HG03342 (cell line): ENCODE data around the gene PACS2.
"Not testable (repeated sequence)": the region's sequence is repeated elsewhere in the genome, so short reads cannot be mapped to it uniquely, and the experiment has no call there.

Experiments used
- ATAC-seq: cut with Tn5 transposase; IDR thresholded peaks from one replicate; pipeline ENCODE4 v1.9.1; 2021; ENCODE audit warnings: mild to moderate bottlenecking, moderate library complexity; ENCODE audit not compliant: unreplicated experiment

The PACS2 gene

DNA sequence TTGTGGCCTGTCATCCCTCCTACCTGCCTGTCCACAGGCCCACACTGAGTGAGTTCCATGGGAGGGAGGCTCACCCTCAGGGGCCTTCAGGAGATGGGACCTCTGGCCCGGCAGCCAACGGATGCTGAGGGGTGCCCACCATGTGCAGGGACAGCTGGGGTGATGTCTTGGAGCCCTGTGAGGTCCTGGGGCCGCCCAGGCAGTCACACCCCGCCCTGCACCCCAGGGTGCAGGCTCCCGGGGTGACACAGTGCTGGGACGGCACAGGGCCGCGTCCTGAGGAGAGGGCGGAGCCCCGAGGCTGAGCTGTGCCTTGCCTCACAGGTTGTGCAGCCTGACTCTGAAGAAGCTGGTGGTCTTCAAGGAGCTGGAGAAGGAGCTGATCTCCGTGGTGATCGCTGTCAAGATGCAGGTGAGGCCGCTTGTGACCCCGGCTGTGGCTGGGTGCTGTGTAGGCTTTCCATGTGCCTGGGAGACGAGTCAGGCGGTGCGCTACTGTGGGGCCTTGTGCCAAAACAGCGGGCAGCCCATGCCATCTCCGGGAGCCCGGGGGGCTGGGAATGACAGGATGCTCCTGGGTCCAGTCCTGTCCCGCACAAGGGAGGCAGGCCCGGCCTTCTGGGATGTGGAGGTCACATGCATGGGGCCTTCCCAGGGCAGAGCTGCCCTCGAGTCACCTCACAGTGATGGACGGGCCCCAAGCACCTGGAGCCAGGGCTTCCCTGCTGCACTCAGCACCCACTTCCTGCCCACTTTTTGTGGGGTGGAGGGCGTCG lies 33.8 kb downstream of the PACS2 start:
- no peak for ATAC-seq

DNA sequence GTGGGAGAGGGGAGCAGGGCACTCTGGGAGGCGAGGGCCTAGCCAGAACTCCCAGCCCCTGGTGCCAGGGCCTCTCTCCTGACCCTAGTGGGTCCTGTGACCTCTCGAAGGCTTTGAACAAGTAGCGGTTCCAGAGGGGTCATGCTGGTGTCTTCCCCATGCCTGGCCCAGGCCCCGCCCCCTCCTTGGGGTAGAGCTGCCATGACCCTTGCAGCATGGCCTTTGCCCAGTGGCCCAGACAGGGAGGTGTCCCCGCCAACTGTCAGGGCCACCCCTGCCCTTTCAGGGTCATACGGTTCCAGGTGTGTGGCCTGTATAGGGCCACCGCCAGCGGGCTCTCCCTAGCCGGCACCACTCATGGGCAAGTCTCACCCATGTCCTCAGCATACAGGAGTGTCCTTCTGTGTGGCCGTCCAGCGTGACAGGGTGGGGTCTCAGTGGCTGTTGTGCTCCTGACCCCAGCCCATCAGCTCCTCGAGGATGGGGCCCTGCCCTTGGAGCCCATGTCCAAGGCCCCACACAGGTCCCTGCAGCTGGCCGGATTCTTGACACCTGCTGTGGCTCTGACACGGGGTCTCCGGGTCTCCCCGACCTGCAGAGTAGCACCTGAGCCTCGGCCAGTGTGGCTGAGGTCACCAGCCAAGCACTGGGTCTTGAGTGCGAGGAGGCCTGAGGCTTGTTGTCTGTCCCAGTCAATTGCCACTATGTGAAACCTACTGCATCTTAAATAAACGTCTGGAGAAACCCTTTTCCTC lies 34.6 kb downstream of the PACS2 start:
- ATAC-seq, result no peak

DNA sequence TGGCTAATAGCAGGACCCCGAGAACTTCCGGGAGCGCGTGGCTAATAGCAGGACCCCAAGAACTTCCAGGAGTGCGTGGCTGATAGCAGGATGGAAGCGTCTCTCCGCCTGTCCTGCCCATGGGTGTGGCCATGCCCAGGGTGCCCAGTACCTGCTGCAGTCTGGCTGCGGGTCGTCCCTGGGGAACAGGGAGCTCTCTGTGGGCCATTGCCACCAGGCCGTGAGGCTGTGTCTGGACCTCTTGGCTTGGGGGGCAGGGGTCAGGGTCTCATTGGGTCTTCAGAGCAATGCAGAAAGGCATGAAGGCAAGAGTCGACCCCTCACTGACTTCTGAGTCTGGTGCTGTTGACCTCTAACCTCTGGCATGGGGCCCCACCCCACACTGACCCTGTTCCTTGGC lies 35.4 kb downstream of the PACS2 start:
- ATAC-seq, result no peak

DNA sequence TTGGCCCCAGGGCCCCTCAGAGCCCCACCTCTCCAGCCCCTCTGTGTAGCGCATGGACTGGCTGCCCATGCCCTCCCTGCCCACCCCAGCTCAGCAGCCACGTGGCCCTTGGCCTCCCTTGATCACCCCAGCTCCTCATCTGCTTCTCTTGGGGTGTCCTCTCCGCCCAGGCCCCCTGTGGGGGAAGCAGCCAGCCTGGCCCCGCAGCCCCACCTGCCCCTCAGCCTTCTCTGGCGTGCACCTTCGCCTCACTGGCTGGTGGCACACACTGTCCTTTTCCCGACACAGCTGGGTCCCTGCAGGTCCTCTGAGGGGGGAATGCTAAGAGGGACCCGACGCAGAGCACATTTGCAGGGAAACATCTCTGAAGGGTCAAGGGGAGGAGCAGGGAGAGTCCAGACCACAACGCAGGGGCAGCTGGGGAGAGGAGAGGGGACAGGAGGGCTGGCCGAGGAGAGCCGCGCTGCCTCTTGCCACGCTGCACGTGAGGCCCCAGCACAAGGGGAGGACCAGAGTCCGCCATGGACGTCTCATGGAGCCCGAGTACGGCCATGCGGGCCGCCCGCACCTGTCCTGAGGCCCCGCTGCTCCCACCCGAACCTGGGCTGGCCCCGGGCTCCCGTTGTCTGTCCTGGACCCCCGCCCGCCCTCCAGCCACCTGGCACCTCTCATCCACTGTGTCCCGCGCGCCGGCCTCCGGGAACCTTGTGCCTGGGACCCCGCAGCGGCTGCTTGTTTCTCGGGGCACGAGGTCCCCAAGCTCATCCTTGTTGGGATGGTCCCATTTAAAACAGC lies 36.1 kb downstream of the PACS2 start:
- no peak for ATAC-seq

DNA sequence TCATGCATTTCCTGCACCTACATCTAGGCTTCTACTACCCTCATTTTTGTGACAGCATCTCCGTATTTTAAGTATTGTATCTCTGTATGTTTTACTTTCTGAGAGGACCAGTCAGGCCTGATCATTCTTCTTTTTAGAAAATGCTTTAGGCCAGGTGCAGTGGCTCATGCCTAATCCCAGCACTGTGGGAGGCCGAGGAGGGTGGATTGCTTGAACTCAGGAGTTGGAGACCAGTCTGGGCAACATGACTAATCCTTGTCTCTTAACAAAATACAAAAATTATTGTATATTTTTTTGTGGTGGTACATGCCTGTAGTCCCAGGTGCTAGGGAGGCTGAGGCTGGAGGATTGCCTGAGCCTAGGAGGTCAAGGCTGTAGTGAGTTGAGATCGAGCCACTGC lies 36.9 kb downstream of the PACS2 start:
- no peak for ATAC-seq

DNA sequence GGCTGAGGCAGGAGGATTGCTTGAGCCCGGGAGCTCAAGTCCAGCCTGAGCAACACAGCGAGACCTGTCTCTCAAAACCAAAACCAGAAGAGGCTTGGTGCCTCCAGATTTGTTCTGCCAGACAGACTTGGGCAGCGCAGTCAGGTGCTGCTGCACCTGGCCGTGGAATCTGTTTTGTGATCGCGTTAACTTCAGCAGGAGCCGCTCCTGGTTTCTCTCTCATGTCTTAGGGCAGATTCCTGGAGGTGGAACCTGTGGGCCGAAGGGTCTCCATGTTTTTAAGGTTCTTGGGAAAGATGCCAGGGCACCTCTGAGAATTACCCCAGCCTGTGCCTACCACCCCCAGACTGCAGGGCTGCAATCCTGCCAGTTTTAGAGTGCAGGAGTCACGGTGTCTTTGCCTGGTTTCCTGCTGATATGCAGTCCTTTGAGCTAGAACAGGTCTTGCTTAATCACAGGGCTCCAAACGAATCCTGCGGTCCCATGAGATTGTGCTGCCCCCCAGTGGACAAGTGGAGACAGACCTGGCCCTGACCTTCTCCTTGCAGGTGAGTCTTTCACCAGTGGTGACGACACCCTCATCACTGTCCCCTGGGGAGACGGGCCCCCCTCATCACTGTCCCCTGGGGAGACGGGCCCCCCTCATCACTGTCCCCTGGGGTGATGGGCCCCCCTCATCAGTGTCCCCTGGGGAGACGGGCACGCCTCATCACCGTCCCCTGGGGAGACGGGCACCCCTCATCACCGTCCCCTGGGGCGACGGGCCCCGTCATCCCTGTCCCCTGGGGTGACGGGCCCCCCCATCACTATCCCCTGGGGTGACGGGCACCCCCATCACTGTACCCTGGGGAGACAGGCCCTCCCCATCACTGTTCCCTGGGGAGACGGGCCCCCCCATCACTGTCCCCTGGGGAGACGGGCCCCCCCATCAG lies 37.6 kb downstream of the PACS2 start:
- peak; percentile 73 for ATAC-seq

DNA sequence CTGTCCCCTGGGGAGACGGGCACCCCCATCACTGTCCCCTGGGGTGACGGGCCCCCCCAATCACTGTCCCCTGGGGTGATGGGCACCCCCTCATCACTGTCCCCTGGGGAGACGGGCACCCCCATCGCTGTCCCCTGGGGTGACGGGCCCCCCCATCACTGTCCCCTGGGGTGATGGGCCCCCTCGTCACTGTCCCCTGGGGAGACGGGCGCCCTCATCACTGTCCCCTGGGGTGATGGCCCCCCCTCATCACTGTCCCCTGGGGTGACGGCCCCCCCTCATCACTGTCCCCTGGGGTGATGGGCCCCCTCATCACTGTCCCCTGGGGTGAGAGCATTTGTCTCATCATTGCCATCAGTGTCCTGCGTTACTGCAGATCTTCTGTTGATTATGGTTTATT lies 38.6 kb downstream of the PACS2 start:
- no peak for ATAC-seq

DNA sequence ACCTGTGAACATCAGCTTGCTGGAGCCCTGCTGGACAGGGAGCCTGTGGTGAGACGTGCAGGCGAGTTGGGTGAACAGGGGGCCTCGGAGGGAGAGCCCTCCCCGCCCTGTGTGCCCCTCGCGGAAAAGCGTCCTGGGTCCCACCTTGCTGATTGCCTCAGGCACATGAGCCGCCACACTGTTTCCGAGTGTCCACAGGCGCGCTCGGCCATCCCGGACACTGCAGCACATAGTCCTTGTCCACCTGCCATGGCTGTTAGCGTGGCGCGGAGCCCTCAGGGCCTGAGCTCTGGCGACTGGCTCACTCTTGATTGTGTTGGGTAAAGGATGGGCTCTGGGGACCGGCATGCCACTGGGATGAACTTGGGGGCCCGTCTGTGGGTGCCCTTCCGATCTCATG lies 40.0 kb downstream of the PACS2 start:
- no peak for ATAC-seq

DNA sequence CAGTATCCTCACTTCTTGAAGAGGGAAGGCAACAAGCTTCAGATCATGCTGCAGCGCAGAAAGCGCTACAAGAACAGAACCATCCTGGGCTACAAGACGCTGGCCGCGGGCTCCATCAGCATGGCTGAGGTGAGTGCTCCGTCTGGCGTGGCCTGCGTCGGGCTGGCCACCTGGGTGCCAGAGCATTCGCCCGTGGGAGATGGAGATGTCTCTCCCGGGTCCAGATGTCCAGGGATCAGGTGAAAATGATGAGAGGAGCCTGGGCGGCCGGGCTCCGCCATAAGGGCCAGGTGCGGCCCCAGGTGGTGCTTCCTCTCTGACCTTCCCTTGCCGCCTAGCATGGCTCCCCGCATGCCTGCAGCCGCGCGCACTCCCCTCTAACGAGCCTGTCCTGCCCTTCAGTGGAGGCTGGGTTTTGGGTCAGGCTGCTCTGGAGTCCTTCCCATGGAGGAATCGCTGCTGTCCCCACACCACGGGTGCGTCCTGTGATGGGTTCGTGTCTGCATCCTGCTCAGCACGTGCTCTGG lies 40.6 kb downstream of the PACS2 start:
- no peak for ATAC-seq

DNA sequence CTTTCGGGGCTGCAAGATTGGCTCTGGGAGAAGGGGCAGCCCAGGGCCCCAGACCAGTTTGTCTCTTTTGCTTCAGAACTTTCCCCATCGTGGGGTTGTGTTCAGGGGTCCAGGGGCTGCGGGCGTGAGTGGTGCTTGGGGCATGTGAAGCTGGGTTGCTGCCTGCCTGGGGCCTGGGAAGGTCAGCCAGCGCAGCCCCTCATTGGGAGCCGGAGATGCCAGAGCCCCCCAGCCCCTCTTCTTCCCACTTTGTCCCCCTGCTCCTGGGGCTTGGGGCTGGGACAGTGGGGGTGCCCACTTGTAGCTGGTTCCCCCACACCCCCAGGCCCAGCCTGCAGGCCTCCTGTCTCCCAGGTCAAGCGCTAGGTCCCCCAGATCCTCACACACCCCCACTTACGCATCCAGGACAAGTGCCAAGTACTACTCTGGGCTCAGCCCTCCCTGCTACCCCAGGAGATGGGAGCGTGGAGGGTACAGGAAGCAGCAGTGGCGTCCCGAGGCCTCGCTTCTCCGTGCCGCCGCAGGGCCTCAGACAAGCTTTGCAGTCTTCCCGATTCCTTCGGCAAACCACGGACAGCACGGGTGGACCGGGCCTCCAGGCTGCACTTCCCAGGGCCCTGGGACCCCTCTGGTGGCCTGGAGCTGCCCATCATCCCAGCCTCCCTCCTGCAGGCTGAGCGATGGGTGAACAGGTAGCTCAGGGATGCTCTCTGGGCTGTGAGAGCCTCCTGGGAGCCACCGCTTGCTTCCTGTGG lies 41.5 kb downstream of the PACS2 start:
- no peak for ATAC-seq

DNA sequence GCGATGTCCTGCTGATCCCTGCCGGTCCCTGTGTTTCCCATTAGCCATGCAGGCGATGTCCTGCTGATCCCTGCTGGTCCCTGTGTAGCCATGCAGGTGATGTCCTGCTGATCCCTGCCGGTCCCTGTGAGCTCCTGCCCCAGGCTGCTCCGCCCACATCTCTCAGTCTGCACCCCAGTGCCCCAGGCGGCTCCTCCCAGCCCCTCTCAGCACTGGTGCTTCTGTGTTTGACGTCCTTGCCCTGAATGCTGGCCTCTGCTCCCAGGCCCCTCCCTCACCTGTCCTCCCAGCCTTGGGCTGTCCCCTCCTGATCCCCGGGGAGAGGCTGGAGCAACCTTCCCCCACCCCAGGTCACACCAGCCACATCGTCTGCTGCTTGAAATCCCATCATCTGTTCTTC lies 42.4 kb downstream of the PACS2 start:
- no peak for ATAC-seq

DNA sequence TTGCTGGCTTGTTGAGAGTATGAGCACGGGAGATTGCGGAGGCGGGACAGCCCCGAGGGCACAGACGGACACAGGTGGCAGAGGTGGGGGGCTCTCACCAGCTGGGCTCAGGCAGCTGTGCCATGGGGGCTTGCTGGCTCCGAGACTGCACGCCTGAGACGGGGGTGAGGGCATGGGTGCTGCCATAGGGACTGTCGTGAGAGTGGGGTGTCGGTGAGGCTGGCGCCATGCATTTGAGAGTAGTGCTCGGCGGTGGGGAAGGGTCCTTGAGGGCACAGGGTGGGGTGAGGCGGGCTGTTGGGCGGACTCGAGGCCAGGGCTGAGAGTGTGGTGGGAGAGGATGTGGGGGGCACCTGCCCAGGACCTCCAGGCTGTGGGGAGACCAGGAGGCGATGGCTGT lies 43.1 kb downstream of the PACS2 start:
- no peak for ATAC-seq

DNA sequence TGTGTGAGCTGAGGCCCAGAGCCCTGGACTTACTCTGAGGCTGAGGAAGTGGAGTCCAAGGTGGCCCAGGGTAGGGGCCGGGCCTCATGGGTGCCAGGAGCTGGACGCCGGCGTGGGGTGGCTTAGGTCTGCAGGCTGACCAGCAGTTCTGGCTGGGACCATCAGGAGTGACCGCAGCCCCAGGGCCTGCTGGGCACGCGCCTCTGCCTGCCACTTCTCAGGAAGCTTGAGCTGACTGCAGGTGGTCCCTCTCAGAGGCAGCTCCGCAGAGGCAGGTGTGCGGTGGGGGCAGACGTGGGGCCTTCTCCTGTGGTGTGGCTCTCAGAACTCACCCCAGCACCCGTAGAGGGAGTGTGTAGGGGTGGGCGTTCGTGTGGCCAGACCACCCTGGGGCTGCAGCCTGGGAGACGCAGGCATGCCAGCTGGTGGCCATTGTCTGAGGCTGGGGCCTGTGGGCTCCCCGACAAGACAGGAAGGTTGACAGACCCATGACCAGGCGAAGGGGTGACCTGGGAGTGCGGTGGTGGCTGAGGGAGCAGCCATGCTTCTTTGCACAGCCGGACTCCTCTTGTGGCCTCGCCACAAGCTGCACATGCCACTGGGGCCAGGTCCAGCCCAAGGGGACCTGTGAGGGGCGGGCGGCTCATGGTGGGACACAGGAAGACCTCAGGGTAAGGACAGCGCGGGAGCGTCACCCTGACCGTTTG lies 43.7 kb downstream of the PACS2 start:
- no peak for ATAC-seq

DNA sequence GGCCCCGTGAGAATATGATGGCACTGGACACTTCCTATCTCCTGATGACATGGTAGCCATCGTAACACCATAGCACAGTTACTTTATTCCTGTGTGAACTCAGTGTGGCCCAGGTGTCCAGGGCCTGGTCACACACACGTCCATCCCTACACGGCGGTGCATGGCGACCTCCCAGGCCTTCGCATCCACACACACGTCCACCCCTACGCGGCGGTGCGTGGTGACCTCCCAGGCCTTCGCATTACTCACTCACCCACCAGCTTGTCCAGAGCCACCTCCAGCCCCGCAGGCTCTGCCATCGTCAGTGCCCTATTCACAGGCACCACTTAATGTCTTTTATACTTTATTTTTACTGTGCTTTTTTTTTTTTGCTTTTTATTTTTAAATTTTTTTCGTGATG lies 44.4 kb downstream of the PACS2 start:
- ATAC-seq, result no peak

DNA sequence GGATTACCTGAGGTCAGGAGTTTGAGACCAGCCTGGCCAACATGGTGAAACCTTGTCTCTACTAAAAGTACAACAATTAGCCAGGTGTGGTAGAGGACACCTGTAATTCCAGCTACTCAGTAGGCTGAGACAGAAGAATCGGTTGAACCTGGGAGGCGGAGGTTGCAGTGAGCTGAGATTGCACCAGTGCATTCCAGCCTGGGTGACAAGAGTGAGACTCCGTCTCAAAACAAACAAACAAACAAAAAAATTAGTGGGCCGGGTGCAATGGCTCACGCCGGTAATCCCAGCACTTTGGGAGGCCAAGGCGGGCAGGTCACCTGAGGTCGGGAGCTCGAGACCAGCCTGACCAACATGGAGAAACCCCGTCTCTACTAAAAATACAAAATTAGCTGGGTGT lies 46.9 kb downstream of the PACS2 start:
- ATAC-seq, result not testable (repeated sequence)

DNA sequence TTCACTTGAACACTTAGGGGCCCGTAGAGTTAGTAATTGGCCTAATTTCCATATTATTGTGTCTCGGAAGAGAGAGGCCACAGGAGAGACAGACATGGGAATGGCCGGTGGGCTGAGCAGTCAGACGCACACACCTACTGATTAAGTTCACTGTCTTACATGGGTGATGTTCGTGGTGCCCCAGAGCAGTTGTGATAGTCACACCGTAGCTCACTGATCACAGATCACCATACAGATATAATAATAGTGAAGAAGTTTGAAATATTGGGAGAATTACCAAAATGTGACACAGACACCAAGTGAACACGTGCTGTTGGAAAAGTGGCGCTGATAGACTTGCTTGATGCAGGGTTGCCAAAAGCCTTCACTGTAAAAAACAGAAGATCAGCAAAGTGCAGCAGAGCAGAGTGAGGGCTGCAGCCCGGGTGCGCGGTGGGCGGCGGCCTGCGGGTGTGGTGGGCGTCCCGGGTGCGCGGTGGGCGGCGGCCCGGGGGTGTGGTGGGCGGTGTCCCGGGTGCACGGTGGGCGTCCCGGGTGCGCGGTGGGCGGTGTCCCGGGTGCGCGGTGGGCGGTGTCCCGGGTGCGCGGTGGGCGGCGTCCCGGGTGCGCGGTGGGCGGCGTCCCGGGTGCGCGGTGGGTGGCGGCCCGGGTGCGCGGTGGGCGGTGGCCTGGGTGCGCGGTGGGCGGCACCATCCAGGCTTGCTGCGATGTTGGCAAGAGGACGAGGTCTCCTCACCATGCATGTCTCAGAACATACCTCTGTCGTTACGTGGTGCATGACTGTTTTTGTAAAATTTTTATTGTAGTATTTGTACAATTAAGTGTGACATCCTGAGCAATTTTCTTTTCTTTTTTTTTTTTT lies 49.5 kb downstream of the PACS2 start:
- no peak for ATAC-seq

DNA sequence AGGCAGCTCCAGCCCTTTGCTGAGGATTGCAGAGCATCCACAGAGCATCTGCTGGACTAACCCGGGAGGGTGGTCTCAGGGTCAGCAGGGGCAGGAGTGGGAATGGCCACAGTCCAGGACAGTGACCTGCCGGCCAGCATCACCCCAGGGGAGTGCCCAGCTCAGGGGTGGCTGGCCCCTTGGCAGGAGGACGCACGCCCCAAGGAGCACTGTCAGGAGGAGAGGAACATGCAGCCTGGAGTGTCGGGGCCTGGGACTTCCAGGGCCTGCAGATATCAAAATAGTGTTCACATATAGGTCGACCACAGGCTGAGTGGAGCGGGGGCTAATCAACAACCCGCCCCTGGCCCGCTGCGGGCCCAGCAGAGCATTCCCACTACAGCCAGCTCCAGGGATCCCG lies 50.6 kb downstream of the PACS2 start:
- ATAC-seq, result no peak

DNA sequence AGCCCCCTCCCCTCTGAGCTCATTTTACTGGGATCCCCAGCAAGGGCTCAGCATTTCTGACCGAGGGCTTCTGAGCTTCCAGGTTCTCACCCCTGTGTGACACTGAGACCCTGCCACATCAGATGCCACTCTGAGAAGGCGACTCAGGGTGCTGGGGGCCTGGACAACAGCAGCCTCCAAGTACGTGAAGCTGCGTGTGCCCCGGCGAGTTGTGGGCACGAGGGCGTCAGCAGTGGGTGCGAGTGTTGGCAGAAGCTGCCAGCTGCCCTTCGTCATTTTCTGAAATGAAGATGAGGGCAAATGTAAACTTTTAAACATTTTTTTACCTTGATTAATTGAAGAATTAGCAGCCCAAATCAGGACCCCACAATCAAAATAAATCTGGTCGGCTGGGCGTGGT lies 51.1 kb downstream of the PACS2 start:
- ATAC-seq, result no peak
